ENCODE measurements around the gene COX6A2. TPM values are rescaled to one million over a fixed set of nuclear protein-coding genes. Genes with fewer than 3 reads are reported as not detected.

Gene COX6A2
- total RNA-seq, 2 experiments from 2014 or later: not detected

DNA sequence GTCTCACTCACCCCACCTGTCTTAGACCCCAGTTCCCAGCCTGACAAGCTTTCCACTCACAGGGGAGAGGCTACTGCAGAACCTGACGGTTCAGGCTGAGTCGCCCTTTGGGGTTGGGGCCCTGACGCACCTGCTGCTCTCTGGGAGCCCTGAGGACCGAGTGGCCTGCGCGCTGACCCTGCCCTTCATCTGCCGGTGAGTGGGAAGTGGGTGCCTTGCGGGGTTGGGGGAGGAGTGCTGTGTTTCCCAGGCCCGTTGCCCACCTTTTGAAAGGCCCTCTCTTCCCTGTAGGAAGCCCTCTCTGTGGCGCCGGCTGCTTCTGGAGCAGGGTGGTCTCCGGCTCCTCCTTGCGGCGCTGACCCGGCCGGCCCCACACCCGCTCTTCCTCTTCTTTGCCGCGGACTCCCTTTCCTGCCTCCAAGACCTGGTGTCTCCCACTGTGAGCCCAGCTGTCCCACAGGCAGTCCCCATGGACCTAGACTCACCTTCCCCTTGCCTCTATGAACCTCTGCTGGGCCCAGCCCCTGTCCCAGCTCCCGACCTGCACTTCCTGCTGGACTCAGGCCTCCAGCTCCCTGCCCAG is 37.7 kb upstream of the COX6A2 start:
- TF ChIP-seq, protein P1, sequence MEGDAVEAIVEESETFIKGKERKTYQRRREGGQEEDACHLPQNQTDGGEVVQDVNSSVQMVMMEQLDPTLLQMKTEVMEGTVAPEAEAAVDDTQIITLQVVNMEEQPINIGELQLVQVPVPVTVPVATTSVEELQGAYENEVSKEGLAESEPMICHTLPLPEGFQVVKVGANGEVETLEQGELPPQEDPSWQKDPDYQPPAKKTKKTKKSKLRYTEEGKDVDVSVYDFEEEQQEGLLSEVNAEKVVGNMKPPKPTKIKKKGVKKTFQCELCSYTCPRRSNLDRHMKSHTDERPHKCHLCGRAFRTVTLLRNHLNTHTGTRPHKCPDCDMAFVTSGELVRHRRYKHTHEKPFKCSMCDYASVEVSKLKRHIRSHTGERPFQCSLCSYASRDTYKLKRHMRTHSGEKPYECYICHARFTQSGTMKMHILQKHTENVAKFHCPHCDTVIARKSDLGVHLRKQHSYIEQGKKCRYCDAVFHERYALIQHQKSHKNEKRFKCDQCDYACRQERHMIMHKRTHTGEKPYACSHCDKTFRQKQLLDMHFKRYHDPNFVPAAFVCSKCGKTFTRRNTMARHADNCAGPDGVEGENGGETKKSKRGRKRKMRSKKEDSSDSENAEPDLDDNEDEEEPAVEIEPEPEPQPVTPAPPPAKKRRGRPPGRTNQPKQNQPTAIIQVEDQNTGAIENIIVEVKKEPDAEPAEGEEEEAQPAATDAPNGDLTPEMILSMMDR (conservative IDR thresholded peaks at IDR 0.05; ENCODE audit: low read length): no peak
- TF ChIP-seq EZH2phosphoT487 (IDR thresholded peaks at IDR 0.05; ENCODE audit: borderline replicate concordance, low read depth, low read length): no peak
- peaks cover 4% of the 10 kb centered on the region; the same call in 1 of the 2 replicates for H4K20me1 ChIP-seq (ENCODE audit: insufficient read depth, low read length)
- H3K9me2 ChIP-seq (ENCODE audit: insufficient read depth, low read length): no peaks in the 10 kb centered on the region
- CTCF ChIA-PET (ENCODE audit: unreplicated experiment): no interaction called here
- no peaks in the 10 kb centered on the region for H3K9me3 ChIP-seq (ENCODE audit: low read length)
- POLR2A ChIA-PET: no interaction called here
- H3K79me2 ChIP-seq (ENCODE audit: insufficient read depth, low read depth, low read length): no peaks in the 10 kb centered on the region
- DNase-seq (ENCODE audit: low spot score): no peak
- no peak overlapping the region for H3K4me3 ChIP-seq (ENCODE audit: low read depth, low read length, poor library complexity, severe bottlenecking)
- H3K36me3 ChIP-seq (ENCODE audit: insufficient read depth, low read length): no peaks in the 10 kb centered on the region
- peaks cover 10% of the 10 kb centered on the region for H3K4me1 ChIP-seq (ENCODE audit: insufficient read depth, low read length, poor library complexity, severe bottlenecking)
- H3K27ac ChIP-seq (ENCODE audit: low read depth, low read length, poor library complexity, severe bottlenecking): no peak overlapping the region
- intact Hi-C loops (cut with micrococcal nuclease; ENCODE audit: unreplicated experiment): no loop called here
- BruUV-seq (replicated peaks): no TSS peak
- no peak overlapping the region for H2AFZ ChIP-seq (ENCODE audit: low read length)
- no peak overlapping the region for H3K4me2 ChIP-seq (ENCODE audit: low read length)

DNA sequence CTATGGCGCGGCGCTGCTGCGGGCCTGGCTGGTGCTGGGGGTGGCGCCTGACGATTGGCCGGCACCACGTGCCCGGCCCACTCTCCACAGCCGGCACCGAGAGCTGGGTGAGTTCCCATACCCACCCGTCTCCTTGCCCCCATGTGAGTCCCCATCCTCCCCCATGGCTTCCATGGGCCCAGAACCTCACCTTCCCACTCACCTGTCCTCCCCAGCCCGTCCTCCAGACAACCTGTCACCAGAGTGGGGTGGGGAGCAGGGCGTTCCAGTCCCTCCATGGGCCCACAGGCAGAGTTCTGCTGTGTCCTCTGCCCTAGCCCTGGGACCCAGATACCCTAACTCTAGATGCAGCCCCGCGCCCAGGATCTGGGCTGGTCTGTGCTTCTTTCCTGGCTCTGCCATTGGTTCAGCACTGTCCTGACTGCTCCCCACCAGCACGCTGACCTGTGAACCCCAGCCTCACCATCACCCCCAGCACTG is 36.7 kb upstream of the COX6A2 start:
- Histone ChIP-seq H3K9me3 (ENCODE audit: low read length) (no peaks in the 10 kb centered on the region), H4K20me1 (ENCODE audit: insufficient read depth, low read length) (peaks cover 11% of the 10 kb centered on the region), H3K27ac (ENCODE audit: low read depth, low read length, poor library complexity, severe bottlenecking) (no peak overlapping the region), H3K4me3 (ENCODE audit: low read depth, low read length, poor library complexity, severe bottlenecking) (no peak overlapping the region), H3K79me2 (ENCODE audit: insufficient read depth, low read depth, low read length) (peaks cover 3% of the 10 kb centered on the region; the same call in 1 of the 2 replicates), H3K4me1 (ENCODE audit: insufficient read depth, low read length, poor library complexity, severe bottlenecking) (peaks cover 19% of the 10 kb centered on the region), H3K9me2 (ENCODE audit: insufficient read depth, low read length) (no peaks in the 10 kb centered on the region), H3K4me2 (ENCODE audit: low read length) (no peak overlapping the region), H3K36me3 (ENCODE audit: insufficient read depth, low read length) (no peaks in the 10 kb centered on the region), H2AFZ (ENCODE audit: low read length) (no peak overlapping the region)
- intact Hi-C loops (cut with micrococcal nuclease; ENCODE audit: unreplicated experiment): no loop called here
- no TSS peak for BruUV-seq (replicated peaks)
- CTCF ChIA-PET (ENCODE audit: unreplicated experiment): no interaction called here
- POLR2A ChIA-PET: no interaction called here
- no peak for DNase-seq (ENCODE audit: low spot score)
- TF ChIP-seq EZH2phosphoT487 (IDR thresholded peaks at IDR 0.05; ENCODE audit: borderline replicate concordance, low read depth, low read length): no peak
- TF ChIP-seq, protein P1 (conservative IDR thresholded peaks at IDR 0.05; ENCODE audit: low read length): no peak

DNA sequence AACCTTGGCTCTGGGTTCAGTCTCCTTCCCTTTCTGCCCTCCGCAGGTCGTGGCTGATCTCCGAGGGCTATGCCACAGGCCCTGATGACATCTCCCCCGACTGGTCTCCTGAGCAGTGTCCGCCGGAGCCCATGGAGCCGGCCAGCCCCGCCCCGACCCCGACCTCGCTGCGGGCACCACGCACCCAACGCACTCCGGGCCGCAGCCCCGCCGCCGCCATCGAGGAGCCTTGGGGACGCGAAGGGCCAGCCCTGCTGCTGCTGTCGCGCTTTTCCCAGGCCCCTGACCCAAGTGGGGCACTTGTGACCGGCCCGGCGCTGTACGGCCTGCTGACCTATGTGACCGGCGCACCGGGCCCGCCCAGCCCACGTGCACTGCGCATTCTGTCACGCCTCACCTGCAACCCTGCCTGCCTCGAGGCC is 36.2 kb upstream of the COX6A2 start:
- no peak overlapping the region for H3K4me3 ChIP-seq (ENCODE audit: low read depth, low read length, poor library complexity, severe bottlenecking)
- CTCF ChIA-PET (ENCODE audit: unreplicated experiment): no interaction called here
- POLR2A ChIA-PET: no interaction called here

More for the DNA sequence above, 36.2 kb upstream of the COX6A2 start:
- DNase-seq (ENCODE audit: low spot score): no peak
- Histone ChIP-seq H3K4me2 (ENCODE audit: low read length) (no peak overlapping the region), H4K20me1 (ENCODE audit: insufficient read depth, low read length) (peaks cover 11% of the 10 kb centered on the region), H3K79me2 (ENCODE audit: insufficient read depth, low read depth, low read length) (peaks cover 3% of the 10 kb centered on the region; the same call in 1 of the 2 replicates), H3K36me3 (ENCODE audit: insufficient read depth, low read length) (no peaks in the 10 kb centered on the region), H3K4me1 (ENCODE audit: insufficient read depth, low read length, poor library complexity, severe bottlenecking) (peaks cover 19% of the 10 kb centered on the region), H2AFZ (ENCODE audit: low read length) (no peak overlapping the region), H3K9me3 (ENCODE audit: low read length) (no peaks in the 10 kb centered on the region), H3K9me2 (ENCODE audit: insufficient read depth, low read length) (no peaks in the 10 kb centered on the region), H3K27ac (ENCODE audit: low read depth, low read length, poor library complexity, severe bottlenecking) (no peak overlapping the region)
- intact Hi-C loops (cut with micrococcal nuclease; ENCODE audit: unreplicated experiment): no loop called here
- TF ChIP-seq EZH2phosphoT487 (IDR thresholded peaks at IDR 0.05; ENCODE audit: borderline replicate concordance, low read depth, low read length): no peak
- TF ChIP-seq, protein P1 (conservative IDR thresholded peaks at IDR 0.05; ENCODE audit: low read length): no peak
- no TSS peak for BruUV-seq (replicated peaks)
